H1 (cell line): Measurements from ENCODE around the gene ENOX2. TPM values are rescaled to one million over a fixed set of nuclear protein-coding genes. Genes with fewer than 3 reads are reported as not detected.
A peak's percentile ranks its signal among the peaks of the same experiment; 100 is the strongest.

Source experiments
- CTCF ChIA-PET: fragments of 300-600 bp; sonication (Branson Sonifier 250); formaldehyde crosslinking; loops from one replicate; lab custom pipeline; 2021; ENCODE audit not compliant: partially characterized antibody; lab: Charles Lee
- POLR2A ChIA-PET: fragments of 300-600 bp; sonication (Branson Sonifier 250); formaldehyde crosslinking; loops from one replicate; lab custom pipeline; 2021; ENCODE audit warnings: inconsistent platforms; ENCODE audit not compliant: partially characterized antibody; lab: Charles Lee
- DNase-seq, 2 experiments: peaks; one replicate each; pipeline versions ENCODE4 v3.0.0 to v3.0.0-alpha.2; 2010 to 2022; ENCODE audit warnings: low spot score in 2 of 2, low read depth in 1 of 2, mixed read lengths in 1 of 2
- FAIRE-seq: peaks from 2 replicates; lab custom pipeline; 2011; peaks lifted over from hg19 to GRCh38; lab: Jason Lieb, UNC
- H2AFZ ChIP-seq: 2 replicates; pipeline ENCODE4 v1.8.1; 2012; ENCODE audit warnings: low read length, inconsistent platforms
- H2AK5ac ChIP-seq: 2 replicates; pipeline ENCODE4 v1.6.1; 2013; ENCODE audit warnings: low read depth, low read length
- H2BK120ac ChIP-seq: replicated peaks from 2 replicates; pipeline ENCODE3; 2013; ENCODE audit warnings: low read depth, low read length, inconsistent platforms
- H2BK12ac ChIP-seq: 2 replicates; pipeline ENCODE4 v1.6.1; 2013; ENCODE audit warnings: low read depth, low read length
- H2BK15ac ChIP-seq: 2 replicates; pipeline ENCODE4 v1.6.1; 2013; ENCODE audit warnings: low read length
- H2BK20ac ChIP-seq: 2 replicates; pipeline ENCODE4 v1.6.1; 2013; ENCODE audit warnings: low read length
- H2BK5ac ChIP-seq: 2 replicates; pipeline ENCODE4 v1.6.1; 2013; ENCODE audit warnings: low read depth, low read length
- H3K14ac ChIP-seq: 2 replicates; pipeline ENCODE4 v1.6.1; 2013; ENCODE audit warnings: inconsistent platforms; ENCODE audit not compliant: insufficient read length
- H3K18ac ChIP-seq: 2 replicates; pipeline ENCODE4 v1.6.1; 2013; ENCODE audit warnings: low read length; ENCODE audit errors: extremely low read depth
- H3K23ac ChIP-seq: 2 replicates; pipeline ENCODE4 v1.6.1; 2013; ENCODE audit warnings: inconsistent platforms; ENCODE audit not compliant: insufficient read length
- H3K23me2 ChIP-seq: 2 replicates; pipeline ENCODE4 v1.6.1; 2013; ENCODE audit warnings: low read depth, low read length
- H3K27ac ChIP-seq: 2 replicates; pipeline ENCODE4 v1.6.1; 2011; ENCODE audit warnings: low read depth, low read length, inconsistent platforms
- H3K27me3 ChIP-seq, 4 experiments: replicated peaks in 1 of 4; 1 replicate in 1 of 4; 2 replicates in 3 of 4; pipeline versions ENCODE4 v1.6.1 to v1.8.1; 2011 to 2013; ENCODE audit warnings: low read length in 3 of 4, mild to moderate bottlenecking in 3 of 4, inconsistent platforms in 2 of 4, mixed read lengths in 2 of 4, moderate library complexity in 1 of 4; ENCODE audit not compliant: control insufficient read depth in 3 of 4, insufficient read depth in 3 of 4; ENCODE audit errors: extremely low read depth in 1 of 4
- H3K36me3 ChIP-seq, 4 experiments: 2 replicates each; pipeline versions ENCODE4 v1.6.1 to v1.8.1; 2011 to 2013; ENCODE audit warnings: mild to moderate bottlenecking in 4 of 4, low read length in 3 of 4, moderate library complexity in 2 of 4, control low read depth in 1 of 4, inconsistent platforms in 1 of 4; ENCODE audit not compliant: insufficient read depth in 4 of 4, control insufficient read depth in 2 of 4
- H3K4ac ChIP-seq: replicated peaks from 2 replicates; pipeline ENCODE3; 2013; ENCODE audit warnings: low read length, low read depth, mixed read lengths, inconsistent platforms; ENCODE audit not compliant: insufficient read length
- H3K4me1 ChIP-seq, 4 experiments: replicated peaks in 1 of 4; 1 replicate in 1 of 4; 2 replicates in 3 of 4; pipeline versions ENCODE4 v1.6.1 to v1.8.1; 2011 to 2013; ENCODE audit warnings: low read length in 3 of 4, inconsistent platforms in 2 of 4, mixed read lengths in 1 of 4; ENCODE audit not compliant: insufficient read depth in 4 of 4, control insufficient read depth in 3 of 4
- H3K4me2 ChIP-seq, 2 experiments: 2 replicates each; pipeline versions ENCODE4 v1.6.1 to v1.8.1; 2011 to 2013; ENCODE audit warnings: low read depth in 2 of 2, low read length in 2 of 2, control low read depth in 1 of 2, inconsistent platforms in 1 of 2, mild to moderate bottlenecking in 1 of 2; ENCODE audit not compliant: insufficient read depth in 1 of 2
- H3K4me3 ChIP-seq, 4 experiments: fragments of 200-600, 300-600 bp in 1 of 4; sonication (generic), shearing (Covaris generic), sonication (Bioruptor Twin) in 1 of 4; 2 replicates each; pipeline versions ENCODE4 v1.5.1 to v1.8.1; 2011 to 2016; ENCODE audit warnings: low read length in 4 of 4, low read depth in 3 of 4, control low read depth in 2 of 4, inconsistent platforms in 2 of 4, mild to moderate bottlenecking in 2 of 4, mixed read lengths in 1 of 4, moderate library complexity in 1 of 4; ENCODE audit not compliant: insufficient read depth in 2 of 4; ENCODE audit errors: extremely low read depth in 1 of 4
- H3K56ac ChIP-seq: replicated peaks from 2 replicates; pipeline ENCODE3; 2013; ENCODE audit warnings: low read depth, mild to moderate bottlenecking, mixed read lengths, low read length, inconsistent platforms; ENCODE audit not compliant: insufficient read length
- H3K79me1 ChIP-seq: 2 replicates; pipeline ENCODE4 v1.6.1; 2013; ENCODE audit warnings: low read depth, low read length, control low read depth
- H3K79me2 ChIP-seq, 2 experiments: 2 replicates each; pipeline versions ENCODE4 v1.6.1 to v1.8.1; 2012 to 2013; ENCODE audit warnings: low read length in 2 of 2, mild to moderate bottlenecking in 2 of 2, inconsistent platforms in 1 of 2; ENCODE audit not compliant: insufficient read depth in 2 of 2, control insufficient read depth in 1 of 2
- H3K9ac ChIP-seq, 4 experiments: replicated peaks in 1 of 4; 1 replicate in 1 of 4; 2 replicates in 3 of 4; pipeline versions ENCODE4 v1.6.1 to v1.8.1; 2011 to 2013; ENCODE audit warnings: low read depth in 3 of 4, low read length in 3 of 4, control low read depth in 2 of 4, mild to moderate bottlenecking in 2 of 4, moderate library complexity in 2 of 4, inconsistent platforms in 1 of 4; ENCODE audit errors: extremely low read depth in 1 of 4
- H3K9me3 ChIP-seq, 2 experiments: 2 replicates each; pipeline versions ENCODE4 v1.6.1 to v1.8.1; 2012 to 2013; ENCODE audit warnings: mild to moderate bottlenecking in 2 of 2, moderate library complexity in 2 of 2, control low read depth in 1 of 2, inconsistent platforms in 1 of 2, low read depth in 1 of 2, low read length in 1 of 2, mixed read lengths in 1 of 2; ENCODE audit not compliant: insufficient read depth in 2 of 2
- H4K20me1 ChIP-seq, 2 experiments: replicated peaks in 1 of 2; 2 replicates each; pipeline versions ENCODE3 to v1.8.1; 2011 to 2013; ENCODE audit warnings: inconsistent platforms in 2 of 2, low read length in 2 of 2, mild to moderate bottlenecking in 1 of 2; ENCODE audit not compliant: insufficient read depth in 2 of 2, control insufficient read depth in 1 of 2
- H4K5ac ChIP-seq: 2 replicates; pipeline ENCODE4 v1.6.1; 2013; ENCODE audit warnings: low read length, low read depth, mixed read lengths, inconsistent platforms; ENCODE audit not compliant: insufficient read length
- H4K8ac ChIP-seq: 2 replicates; pipeline ENCODE4 v1.8.0; 2013; ENCODE audit warnings: mild to moderate bottlenecking, moderate library complexity, low read length, inconsistent platforms; ENCODE audit not compliant: insufficient read depth; ENCODE audit errors: extremely low read depth
- H4K91ac ChIP-seq: replicated peaks from 2 replicates; pipeline ENCODE3; 2013; ENCODE audit warnings: low read length, mixed read lengths, inconsistent platforms; ENCODE audit not compliant: insufficient read length
- BACH1 ChIP-seq: IDR thresholded peaks from 2 replicates; pipeline ENCODE4 v1.6.1; 2012; ENCODE audit warnings: low read length, improper control_type of control experiment
- CEBPB ChIP-seq: IDR thresholded peaks from 2 replicates; pipeline ENCODE4 v1.6.1; 2012; ENCODE audit warnings: low read depth, low read length
- E2F6 ChIP-seq: IDR thresholded peaks from 2 replicates; pipeline ENCODE4 v1.6.1; 2012; ENCODE audit warnings: inconsistent platforms
- EGR1 ChIP-seq: IDR thresholded peaks from 2 replicates; pipeline ENCODE4 v1.6.1; 2011; ENCODE audit warnings: low read depth, low read length, borderline replicate concordance
- GTF2F1 ChIP-seq: IDR thresholded peaks from 2 replicates; pipeline ENCODE4 v1.6.1; 2012; ENCODE audit warnings: low read depth, low read length, improper control_type of control experiment, borderline replicate concordance
- KDM4A ChIP-seq: IDR thresholded peaks from one replicate; pipeline ENCODE4 v1.7.1; 2012; ENCODE audit warnings: low read depth, mild to moderate bottlenecking, moderate library complexity, low read length, inconsistent platforms; ENCODE audit not compliant: severe bottlenecking
- PHF8 ChIP-seq: fragments of 200-600 bp; sonication (generic); conservative IDR thresholded peaks from 2 replicates; pipeline ENCODE4 v1.7.1; 2012; ENCODE audit warnings: low read depth, mild to moderate bottlenecking, inconsistent platforms, low read length, moderate library complexity
- RAD21 ChIP-seq, 2 experiments: IDR thresholded peaks in 1 of 2; conservative IDR thresholded peaks in 1 of 2; 2 replicates each; pipeline ENCODE4 v1.6.1; 2011; ENCODE audit warnings: low read depth in 2 of 2, low read length in 2 of 2, improper control_type of control experiment in 1 of 2, inconsistent platforms in 1 of 2, mild to moderate bottlenecking in 1 of 2, moderate library complexity in 1 of 2
- TAF7 ChIP-seq: optimal IDR thresholded peaks from 2 replicates; pipeline ENCODE3; 2011; ENCODE audit warnings: low read depth, mild to moderate bottlenecking, inconsistent platforms, low read length, moderate library complexity, borderline replicate concordance
- TCF12 ChIP-seq: IDR thresholded peaks from 2 replicates; pipeline ENCODE4 v1.6.1; 2011; ENCODE audit warnings: low read depth, mild to moderate bottlenecking, low read length
- USF2 ChIP-seq: IDR thresholded peaks from 2 replicates; pipeline ENCODE4 v1.6.1; 2011; ENCODE audit warnings: low read length, improper control_type of control experiment
- WGBS, 2 experiments: shearing (Covaris generic) in 1 of 2; methylation state at CpG; one replicate each; pipeline versions ENCODE4 v1.1.6 to v1.1.7; 2013 to 2015; ENCODE audit warnings: low lambda C conversion rate in 2 of 2, mixed read lengths in 2 of 2, inconsistent platforms in 1 of 2, low coverage in 1 of 2, missing lambda C conversion rate in 1 of 2; ENCODE audit not compliant: insufficient replicate concordance in 2 of 2, insufficient coverage in 1 of 2, insufficient read length in 1 of 2; ENCODE audit errors: extremely low coverage in 1 of 2, missing lambda C conversion rate in 1 of 2; 5-methylcytosine and 5-hydroxymethylcytosine counted together
- polyA plus RNA-seq, 7 experiments: library from polyadenylated mRNA; depleted of rRNA in 3 of 7; stranded (reverse) in 5 of 7; unstranded in 2 of 7; fragments of >200 nt in 5 of 7; fragments of 200-250 nt in 2 of 7; gene quantifications; 1 replicate in 5 of 7; 2 replicates in 1 of 7; 4 replicates in 1 of 7; pipeline versions ENCODE4 v1.2.1 to v1.2.3, GENCODE V29; 2011 to 2013; ENCODE audit warnings: missing spikeins in 2 of 7, mixed read lengths in 2 of 7
- total RNA-seq: library from RNA; stranded (reverse); fragmentation: NEBNext Ultra II Directional; extraction: Animal tissue kit (Norgen Biotek cat#: 25700); gene quantifications from 2 replicates; pipeline ENCODE4 v1.2.1, GENCODE V29; 2021

The ENOX2 gene
- total and polyA plus RNA-seq, 2 of the 8 experiments (the other 6 are each of a cell fraction or from before 2014, with no cell fraction given), result 4.5 to 12.3 TPM

- TF ChIP-seq RAD21 (IDR thresholded peaks at IDR 0.05 in 1 of 2, conservative IDR thresholded peaks at IDR 0.05 in 1 of 2; ENCODE audit: low read depth in 2 of 2, low read length in 2 of 2) (no peak), TCF12 (no peak), GTF2F1 (no peak), TAF7 (no peak), CEBPB (no peak), EGR1 (no peak), USF2 (no peak), KDM4A (no peak), E2F6 (no peak), BACH1 (no peak), PHF8 (no peak)
- H3K4ac ChIP-seq, result no peak overlapping the region
- no peak overlapping the region for H3K23ac ChIP-seq
- H2BK12ac ChIP-seq, result no peak overlapping the region
- H4K20me1 ChIP-seq, result no peaks in the 10 kb centered on the region
- no peak overlapping the region for H2AK5ac ChIP-seq
- POLR2A ChIA-PET, result no interaction called here
- H3K9me3 ChIP-seq, result no peaks in the 10 kb centered on the region
- H2BK5ac ChIP-seq, result no peak overlapping the region
- no peak overlapping the region for H3K27ac ChIP-seq
- CTCF ChIA-PET, result no interaction called here
- no peak overlapping the region for H2AFZ ChIP-seq
- no peaks in the 10 kb centered on the region for H3K79me2 ChIP-seq
- H3K9ac ChIP-seq, result no peak overlapping the region
- FAIRE-seq, result peak; percentile 19
- H3K36me3 ChIP-seq, result no peaks in the 10 kb centered on the region
- H4K8ac ChIP-seq, result no peak overlapping the region
- no peak overlapping the region for H3K14ac ChIP-seq
- no peak overlapping the region for H2BK15ac ChIP-seq
- no peak for DNase-seq
- H2BK120ac ChIP-seq, result no peak overlapping the region
- no peak overlapping the region for H2BK20ac ChIP-seq
- no peak overlapping the region for H3K4me3 ChIP-seq
- H3K27me3 ChIP-seq, result no peaks in the 10 kb centered on the region
- no peak overlapping the region for H3K4me2 ChIP-seq
- H3K79me1 ChIP-seq, result no peaks in the 10 kb centered on the region
- H3K4me1 ChIP-seq, result 0 out of 7 replicates have a peak, but pooled peaks cover 0 to 4% (median 0%) of the 10 kb centered on the region in 4 experiments
- H3K18ac ChIP-seq, result no peak overlapping the region
- H4K91ac ChIP-seq, result no peak overlapping the region
- H4K5ac ChIP-seq, result no peak overlapping the region
- WGBS, 2 experiments, result 90% methylated on average over 4 of the region's 4 CpGs; no CpG with 5 or more reads in 1 of the 2 experiments
- H3K56ac ChIP-seq, result no peak overlapping the region
- no peaks in the 10 kb centered on the region for H3K23me2 ChIP-seq
Measured at GRCh38 chrX:130830599-130831346, 72.2 kb downstream of the ENOX2 start.
